Psoas muscle (tissue), 8 donors: ENCODE measurements around the gene RMI1. TPM values are rescaled to one million over a fixed set of nuclear protein-coding genes. Genes with fewer than 3 reads are reported as not detected.
"Not testable (repeated sequence)": the region's sequence is repeated elsewhere in the genome, so short reads cannot be mapped to it uniquely, and the experiment has no call there.

ENCODE experiments used
- ATAC-seq, 4 donors: fragments of 200-7000 bp; cut with Tn5 transposase; one replicate each; pipeline ENCODE4 v1.9.1; 2020; ENCODE audit warnings: moderate library complexity in 3 of 4, mild to moderate bottlenecking in 2 of 4
- DNase-seq, 2 donors: peaks; one replicate each; pipeline ENCODE4 v3.0.0-alpha.2; 2020
- H3K27ac ChIP-seq: fragments of 200-600 bp; one replicate; pipeline ENCODE4 v1.8.0; 2022
- H3K27me3 ChIP-seq, 3 donors: fragments of 200-600 bp in 1 of 3; one replicate each; pipeline versions ENCODE4 v1.6.1 to v1.8.0; 2013 to 2022; ENCODE audit warnings: low read length in 2 of 3, mild to moderate bottlenecking in 2 of 3, moderate library complexity in 1 of 3; ENCODE audit not compliant: insufficient read depth in 3 of 3
- H3K36me3 ChIP-seq, 2 donors: fragments of 200-600 bp in 1 of 2; one replicate each; pipeline versions ENCODE4 v1.6.1 to v1.8.0; 2013 to 2022; ENCODE audit warnings: low read depth in 1 of 2, mild to moderate bottlenecking in 1 of 2, moderate library complexity in 1 of 2; ENCODE audit not compliant: insufficient read depth in 1 of 2
- H3K4me1 ChIP-seq: fragments of 200-600 bp; one replicate; pipeline ENCODE4 v1.8.0; 2022
- H3K4me3 ChIP-seq: fragments of 200-600 bp; one replicate; pipeline ENCODE4 v1.8.0; 2022; ENCODE audit warnings: mild to moderate bottlenecking
- H3K9me3 ChIP-seq: fragments of 200-600 bp; one replicate; pipeline ENCODE4 v1.8.0; 2022
- WGBS, 3 donors: extraction: QIAGEN DNeasy Blood & Tissue Kit; methylation state at CpG; one replicate each; pipeline versions ENCODE4 v1.1.6 to v1.1.7; 2013; 5-methylcytosine and 5-hydroxymethylcytosine counted together
- intact Hi-C, 2 donors: fragments of 100-400 bp; cut with DNase I; formaldehyde crosslinking; loops; one replicate each; pipeline versions ENCODE4 v1.11.0 to v1.14.2; 2022
- polyA plus RNA-seq, 3 donors: library from polyadenylated mRNA; stranded (reverse); fragments of 200-250 nt; gene quantifications; one replicate each; pipeline ENCODE4 v1.2.3, GENCODE V29; 2013
- total RNA-seq, 4 donors: library from RNA; stranded (reverse); fragmentation: NEBNext Ultra II Directional in 2 of 4; extraction: Animal tissue kit (Norgen Biotek cat#: 25700) in 2 of 4; gene quantifications; one replicate each; pipeline versions ENCODE4 v1.2.1 to v1.2.4, GENCODE V29; 2021 to 2023
- TF ChIP-seq, protein P1 (sequence below): fragments of 200-600 bp; IDR thresholded peaks from one replicate; pipeline ENCODE4 v1.8.0; 2022; ENCODE audit warnings: antibody characterized with exemption
- donor health status: healthy with polysubstance abuse.
- donor health status: DM: no; HTN: no; CAD: no; lungs with moderate emphysema.
- donor health status: Bipolar disorder and iron deficiency.
- donor health status: healthy.
- donor health status: DM: yes; HTN: yes; CAD: no.
- donor health status: DM: no; HTN: no; CAD: no.
- donor health status: DM: no; HTN: no; CAD: no.
- donor health status: DM: yes; HTN: yes; CAD: no.

The RMI1 gene
- total and polyA plus RNA-seq, 7 donors, result 2.4 to 15.1 (median 4.1) TPM

GRCh38 chr9:84003246-84003645 is 22.6 kb downstream of the RMI1 start:
- Histone ChIP-seq H3K27me3 (no peaks in the 10 kb centered on the region), H3K4me3 (no peak overlapping the region), H3K36me3 (peaks cover 0 to 31% of the 10 kb centered on the region in 2 donors), H3K27ac (no peak overlapping the region), H3K9me3 (no peaks in the 10 kb centered on the region), H3K4me1 (no peaks in the 10 kb centered on the region)
- 97 to 98% (median 97%) methylated on average over 3 of the region's 3 CpGs for WGBS, 3 donors
- intact Hi-C loops, result no loop called here
- no peak for ATAC-seq
- TF ChIP-seq, protein P1, sequence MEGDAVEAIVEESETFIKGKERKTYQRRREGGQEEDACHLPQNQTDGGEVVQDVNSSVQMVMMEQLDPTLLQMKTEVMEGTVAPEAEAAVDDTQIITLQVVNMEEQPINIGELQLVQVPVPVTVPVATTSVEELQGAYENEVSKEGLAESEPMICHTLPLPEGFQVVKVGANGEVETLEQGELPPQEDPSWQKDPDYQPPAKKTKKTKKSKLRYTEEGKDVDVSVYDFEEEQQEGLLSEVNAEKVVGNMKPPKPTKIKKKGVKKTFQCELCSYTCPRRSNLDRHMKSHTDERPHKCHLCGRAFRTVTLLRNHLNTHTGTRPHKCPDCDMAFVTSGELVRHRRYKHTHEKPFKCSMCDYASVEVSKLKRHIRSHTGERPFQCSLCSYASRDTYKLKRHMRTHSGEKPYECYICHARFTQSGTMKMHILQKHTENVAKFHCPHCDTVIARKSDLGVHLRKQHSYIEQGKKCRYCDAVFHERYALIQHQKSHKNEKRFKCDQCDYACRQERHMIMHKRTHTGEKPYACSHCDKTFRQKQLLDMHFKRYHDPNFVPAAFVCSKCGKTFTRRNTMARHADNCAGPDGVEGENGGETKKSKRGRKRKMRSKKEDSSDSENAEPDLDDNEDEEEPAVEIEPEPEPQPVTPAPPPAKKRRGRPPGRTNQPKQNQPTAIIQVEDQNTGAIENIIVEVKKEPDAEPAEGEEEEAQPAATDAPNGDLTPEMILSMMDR, result no peak
- no peak for DNase-seq

DNA sequence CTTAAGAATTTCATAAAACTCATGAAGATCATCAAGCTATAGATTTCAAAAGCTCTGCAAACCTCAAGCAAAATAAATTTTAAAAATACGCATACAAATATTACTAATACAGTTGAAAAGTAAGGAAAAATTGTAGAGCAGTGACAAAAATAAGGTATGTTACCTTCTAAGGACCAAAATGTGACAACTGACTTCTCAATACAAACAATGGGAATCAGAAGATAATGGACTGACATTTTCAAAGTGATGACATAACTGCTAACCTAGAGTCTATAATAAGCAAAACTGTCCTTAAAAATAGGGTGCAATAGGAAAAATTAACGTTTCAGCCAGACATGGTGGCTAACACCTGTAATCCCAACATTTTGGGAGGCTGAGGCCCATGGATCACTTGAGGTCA is 27.1 kb downstream of the RMI1 start:
- Histone ChIP-seq H3K27me3 (no peaks in the 10 kb centered on the region), H3K36me3 (peaks cover 0 to 6% of the 10 kb centered on the region in 2 donors), H3K4me3 (no peak overlapping the region), H3K4me1 (no peaks in the 10 kb centered on the region), H3K9me3 (no peaks in the 10 kb centered on the region), H3K27ac (no peak overlapping the region)
- DNase-seq (no peak), ATAC-seq (no peak)
- TF ChIP-seq, protein P1, result no peak
- intact Hi-C loops, result no loop called here
- WGBS, 3 donors, result 95 to 99% (median 98%) methylated on average over 2 of the region's 2 CpGs

DNA sequence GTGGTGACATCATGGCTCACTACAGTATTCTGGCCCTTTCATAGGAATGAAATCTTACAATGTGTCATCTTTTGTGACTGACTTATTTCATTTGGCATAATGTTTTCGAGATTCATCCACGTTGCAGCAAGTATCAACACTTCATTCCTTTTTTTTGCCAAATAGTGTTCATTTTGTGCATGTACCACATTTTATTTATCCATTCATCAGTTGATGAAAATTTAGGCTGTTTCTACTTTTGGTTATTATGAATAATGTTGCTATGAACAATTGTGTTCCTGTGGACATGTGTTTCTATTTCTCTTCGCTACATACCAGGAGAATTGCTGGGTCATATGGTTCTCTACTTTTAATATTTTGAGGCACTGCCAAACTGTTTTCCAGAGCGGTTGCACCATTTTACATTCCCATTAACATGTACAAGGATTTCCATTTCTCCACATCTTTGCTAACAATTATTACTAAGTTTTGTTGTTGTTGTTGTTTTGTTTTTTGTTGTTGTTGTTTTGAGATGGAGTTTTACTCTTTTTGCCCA is 43.5 kb downstream of the RMI1 start:
- no peaks in the 10 kb centered on the region for H3K27me3 ChIP-seq
- DNase-seq (no peak), ATAC-seq (no peak)
- intact Hi-C loops, result no loop called here
- no peaks in the 10 kb centered on the region for H3K4me1 ChIP-seq
- no peaks in the 10 kb centered on the region for H3K9me3 ChIP-seq
- 59 to 85% (median 84%) methylated on average over 4 of the region's 4 CpGs for WGBS, 3 donors
- H3K4me3 ChIP-seq, result no peak overlapping the region
- TF ChIP-seq, protein P1, result no peak
- no peak overlapping the region for H3K27ac ChIP-seq
- no peaks in the 10 kb centered on the region for H3K36me3 ChIP-seq

DNA sequence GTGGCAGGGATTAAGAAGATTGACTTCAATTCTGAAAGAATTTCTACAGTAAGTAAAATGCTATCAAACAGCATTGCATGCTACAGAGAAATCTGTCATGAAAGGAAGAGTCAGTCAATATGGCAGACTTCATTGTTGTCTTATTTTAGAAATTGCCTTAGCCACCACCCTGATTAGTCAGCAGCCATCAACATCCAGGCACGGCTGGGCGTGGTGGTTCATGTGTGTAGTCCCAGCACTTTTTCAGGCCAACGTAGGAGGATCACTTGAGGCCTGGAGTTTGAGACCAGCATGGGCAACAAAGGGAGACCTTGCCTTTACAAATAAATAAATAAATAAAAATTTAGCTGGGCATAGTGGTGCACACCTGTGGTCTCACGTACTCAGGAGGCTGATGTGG is 46.6 kb downstream of the RMI1 start:
- no peaks in the 10 kb centered on the region for H3K9me3 ChIP-seq
- TF ChIP-seq, protein P1, result no peak
- H3K27ac ChIP-seq, result no peak overlapping the region
- H3K4me3 ChIP-seq, result no peak overlapping the region
- ATAC-seq (no peak), DNase-seq (no peak)
- 86 to 90% (median 87%) methylated on average over 4 of the region's 4 CpGs for WGBS, 3 donors
- intact Hi-C loops, result no loop called here
- H3K4me1 ChIP-seq, result no peaks in the 10 kb centered on the region
- H3K27me3 ChIP-seq, result no peaks in the 10 kb centered on the region
- no peaks in the 10 kb centered on the region for H3K36me3 ChIP-seq

DNA sequence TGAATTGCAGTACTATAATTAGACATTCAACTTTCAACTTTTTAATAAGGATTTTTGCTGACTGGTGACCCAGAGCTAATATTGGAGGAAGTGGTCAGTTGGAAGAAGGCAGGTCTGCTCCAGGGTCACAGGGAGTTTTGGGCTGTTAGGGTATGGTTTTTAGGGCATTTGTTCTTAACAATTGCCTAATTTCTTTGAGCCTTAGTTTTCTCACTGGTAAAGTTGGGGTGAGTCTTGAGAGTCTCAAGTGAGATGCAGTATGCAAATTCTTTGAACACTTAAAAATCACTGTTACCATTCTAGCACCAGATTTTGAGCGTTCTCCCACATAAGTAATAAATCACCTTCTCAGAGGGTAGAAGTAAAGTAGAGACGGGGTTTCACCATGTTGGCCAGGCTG is 50.9 kb downstream of the RMI1 start:
- Histone ChIP-seq H3K9me3 (no peaks in the 10 kb centered on the region), H3K27me3 (no peaks in the 10 kb centered on the region), H3K4me1 (no peaks in the 10 kb centered on the region), H3K27ac (no peak overlapping the region), H3K36me3 (no peaks in the 10 kb centered on the region), H3K4me3 (no peak overlapping the region)
- intact Hi-C loops, result no loop called here
- TF ChIP-seq, protein P1, result no peak
- DNase-seq (no peak), ATAC-seq (no peak)
- WGBS, 3 donors, result 78 to 85% (median 85%) methylated on average over 2 of the region's 2 CpGs

DNA sequence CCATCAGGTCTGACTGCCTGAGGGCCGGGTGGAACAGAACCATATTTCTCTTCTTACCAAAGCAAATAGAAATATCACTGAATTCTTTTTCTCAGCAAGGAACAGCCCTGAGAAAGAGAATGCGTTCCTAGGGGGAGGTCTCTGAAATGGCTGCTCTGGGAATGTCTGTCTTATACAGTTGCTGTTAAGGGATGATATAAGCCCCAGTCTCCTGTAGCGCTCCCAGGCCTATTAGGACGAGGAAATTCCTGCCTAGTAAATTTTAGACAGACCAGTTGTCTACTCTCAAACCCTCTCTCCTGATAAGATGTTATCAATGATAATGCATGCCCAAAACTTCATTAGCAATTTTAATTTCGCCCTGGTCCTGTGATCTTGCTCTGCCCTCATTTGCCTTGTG is 61.3 kb downstream of the RMI1 start:
- H3K9me3 ChIP-seq, H3K27ac ChIP-seq, intact Hi-C loops, H3K4me3 ChIP-seq, DNase-seq, H3K4me1 ChIP-seq, H3K36me3 ChIP-seq, ATAC-seq, H3K27me3 ChIP-seq: not testable (repeated sequence)
- WGBS, 3 donors, result 76 to 84% (median 83%) methylated on average over 5 of the region's 5 CpGs
